HG03442 (cell line): Measurements from ENCODE around the gene PCDHGA12.

Source experiments
- ATAC-seq: cut with Tn5 transposase; IDR thresholded peaks from one replicate; pipeline ENCODE4 v1.9.1; 2021; ENCODE audit warnings: mild to moderate bottlenecking, moderate library complexity; ENCODE audit not compliant: unreplicated experiment

The PCDHGA12 gene

DNA sequence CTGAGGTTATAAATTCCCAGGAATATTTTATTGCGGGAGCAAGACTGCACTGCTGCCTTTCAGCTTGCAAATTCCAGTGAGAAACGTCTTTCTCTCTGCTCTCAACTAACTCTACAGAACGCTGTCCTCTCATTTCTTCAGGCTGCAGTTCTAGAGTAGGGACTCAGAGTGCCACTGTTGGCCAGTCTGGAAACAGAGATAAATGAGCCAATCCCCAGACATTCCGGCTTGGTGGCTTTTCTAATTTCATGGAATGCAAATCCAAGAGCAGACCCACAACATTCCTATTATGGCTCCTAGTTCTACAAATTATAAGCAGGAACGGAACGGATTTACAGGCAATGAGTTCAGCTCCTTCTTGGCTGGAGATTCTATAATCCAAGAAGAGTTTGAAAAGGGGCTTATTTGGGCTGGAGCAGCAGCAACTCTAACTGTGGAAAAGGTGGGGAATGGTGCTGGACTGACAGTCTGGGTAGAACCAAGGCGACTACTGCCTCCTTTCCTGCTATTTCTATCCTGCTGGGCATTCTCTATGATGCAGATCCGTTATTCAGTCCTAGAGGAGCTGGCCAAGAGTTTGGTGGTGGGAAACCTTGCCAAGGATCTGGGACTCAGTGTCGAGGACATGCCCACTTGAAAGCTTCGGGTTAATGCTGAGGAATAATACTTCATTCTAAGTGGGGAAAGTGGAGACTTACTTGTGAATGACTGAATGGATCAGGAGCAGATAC is 9.3 kb downstream of the PCDHGA12 start:
- ATAC-seq, result no peak

DNA sequence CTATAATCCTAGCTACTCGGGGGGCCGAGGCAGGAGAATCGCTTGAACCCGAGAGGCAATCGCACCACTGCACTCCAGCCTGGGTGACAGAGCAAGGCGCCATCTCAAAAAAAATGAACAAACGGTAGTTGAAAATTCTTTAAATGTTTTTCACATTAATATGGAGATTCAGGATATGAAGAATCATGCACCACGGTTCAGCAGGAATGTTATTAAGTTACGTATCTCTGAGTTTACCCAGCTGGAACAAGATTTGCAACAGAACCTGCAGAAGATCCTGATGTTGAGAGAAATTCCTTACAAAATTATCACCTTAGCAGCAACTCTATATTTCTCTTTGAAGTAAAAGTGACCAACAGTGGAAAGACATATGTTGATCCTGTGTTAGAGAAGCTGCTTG is 10.0 kb downstream of the PCDHGA12 start:
- ATAC-seq, result no peak

DNA sequence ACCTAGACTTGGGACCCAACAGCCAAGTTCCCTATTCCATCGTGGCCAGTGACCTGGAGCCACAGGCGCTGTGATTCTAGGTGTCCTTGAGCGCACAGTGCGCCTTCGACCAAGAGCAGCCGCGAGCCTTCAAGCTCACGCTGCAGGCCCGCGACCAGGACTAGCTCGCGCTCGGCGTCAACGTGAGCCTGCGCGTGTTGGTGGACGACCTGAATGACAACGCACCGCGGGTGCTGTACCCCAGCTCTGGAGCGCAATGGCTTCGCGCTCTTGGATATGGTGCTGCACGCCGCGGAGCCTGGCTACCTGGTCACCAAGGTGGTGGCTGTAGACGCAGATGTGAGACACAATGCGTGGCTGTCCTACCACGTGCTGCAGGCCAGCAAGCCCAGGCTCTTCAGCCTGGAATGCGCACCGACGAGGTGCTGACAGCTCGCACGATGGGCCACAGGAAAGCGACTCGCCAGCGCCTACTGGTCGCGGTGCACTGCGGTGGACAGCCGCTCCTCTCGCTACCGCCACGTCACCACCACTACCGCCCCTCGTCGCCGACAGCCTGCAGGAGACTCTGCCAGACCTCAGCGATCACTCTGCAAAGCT is 11.4 kb downstream of the PCDHGA12 start:
- ATAC-seq, result no peak

DNA sequence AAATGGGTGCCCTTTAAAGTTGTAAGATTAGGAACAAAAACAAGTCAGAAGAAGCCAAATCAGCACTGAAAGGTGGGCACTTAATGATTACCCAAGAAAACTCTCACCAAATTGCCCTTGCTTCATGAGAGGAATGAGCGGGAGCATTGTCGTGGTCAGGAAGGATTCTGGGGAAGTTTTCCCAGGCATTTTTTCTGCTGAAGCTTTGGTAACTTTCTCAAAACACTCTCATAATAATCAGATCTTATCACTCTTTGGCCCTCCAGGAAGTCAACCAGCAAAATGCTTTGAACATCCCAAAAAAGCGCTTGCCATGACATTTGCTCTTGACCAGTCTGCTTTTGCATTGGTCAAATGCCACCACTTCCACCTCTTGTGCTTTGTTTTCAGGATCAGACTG is 35.0 kb downstream of the PCDHGA12 start:
- no peak for ATAC-seq

DNA sequence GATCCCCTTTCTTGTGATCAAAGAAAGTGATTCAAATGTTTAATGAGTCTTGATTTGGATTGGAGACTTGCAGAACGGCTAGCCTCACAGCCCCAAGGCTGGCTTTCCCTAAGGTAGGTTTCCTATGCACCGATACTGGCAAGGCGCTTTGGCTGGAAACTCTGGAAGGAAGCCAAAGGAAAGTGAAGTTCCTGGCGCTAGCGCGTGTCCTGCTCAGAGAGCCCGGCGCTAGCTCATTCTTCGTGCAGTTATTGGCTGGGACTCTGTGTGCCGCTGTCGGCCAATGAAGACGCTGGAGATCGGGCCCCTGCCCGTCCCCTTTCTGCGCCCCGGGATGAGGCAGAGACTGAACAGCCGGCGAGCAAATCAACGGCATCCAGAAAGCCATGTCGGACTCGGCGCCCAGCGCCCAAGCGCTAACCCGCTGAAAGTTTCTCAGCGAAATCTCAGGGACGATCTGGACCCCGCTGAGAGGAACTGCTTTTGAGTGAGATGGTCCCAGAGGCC is 45.4 kb downstream of the PCDHGA12 start, which contains the start of gene PCDHGC3:
Gene PCDHGC3 (plus strand): TSS at position 342 of the 507 bp plus-strand sequence. CDS start 151 bp downstream, at position 493.
- ATAC-seq, result peak; percentile 97

DNA sequence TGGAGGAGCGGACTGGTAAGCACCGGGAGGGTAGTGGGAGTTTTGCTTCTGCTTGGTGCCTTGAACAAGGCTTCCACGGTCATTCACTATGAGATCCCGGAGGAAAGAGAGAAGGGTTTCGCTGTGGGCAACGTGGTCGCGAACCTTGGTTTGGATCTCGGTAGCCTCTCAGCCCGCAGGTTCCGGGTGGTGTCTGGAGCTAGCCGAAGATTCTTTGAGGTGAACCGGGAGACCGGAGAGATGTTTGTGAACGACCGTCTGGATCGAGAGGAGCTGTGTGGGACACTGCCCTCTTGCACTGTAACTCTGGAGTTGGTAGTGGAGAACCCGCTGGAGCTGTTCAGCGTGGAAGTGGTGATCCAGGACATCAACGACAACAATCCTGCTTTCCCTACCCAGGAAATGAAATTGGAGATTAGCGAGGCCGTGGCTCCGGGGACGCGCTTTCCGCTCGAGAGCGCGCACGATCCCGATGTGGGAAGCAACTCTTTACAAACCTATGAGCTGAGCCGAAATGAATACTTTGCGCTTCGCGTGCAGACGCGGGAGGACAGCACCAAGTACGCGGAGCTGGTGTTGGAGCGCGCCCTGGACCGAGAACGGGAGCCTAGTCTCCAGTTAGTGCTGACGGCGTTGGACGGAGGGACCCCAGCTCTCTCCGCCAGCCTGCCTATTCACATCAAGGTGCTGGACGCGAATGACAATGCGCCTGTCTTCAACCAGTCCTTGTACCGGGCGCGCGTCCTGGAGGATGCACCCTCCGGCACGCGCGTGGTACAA is 46.0 kb downstream of the PCDHGA12 start:
- peak; percentile 19 for ATAC-seq

DNA sequence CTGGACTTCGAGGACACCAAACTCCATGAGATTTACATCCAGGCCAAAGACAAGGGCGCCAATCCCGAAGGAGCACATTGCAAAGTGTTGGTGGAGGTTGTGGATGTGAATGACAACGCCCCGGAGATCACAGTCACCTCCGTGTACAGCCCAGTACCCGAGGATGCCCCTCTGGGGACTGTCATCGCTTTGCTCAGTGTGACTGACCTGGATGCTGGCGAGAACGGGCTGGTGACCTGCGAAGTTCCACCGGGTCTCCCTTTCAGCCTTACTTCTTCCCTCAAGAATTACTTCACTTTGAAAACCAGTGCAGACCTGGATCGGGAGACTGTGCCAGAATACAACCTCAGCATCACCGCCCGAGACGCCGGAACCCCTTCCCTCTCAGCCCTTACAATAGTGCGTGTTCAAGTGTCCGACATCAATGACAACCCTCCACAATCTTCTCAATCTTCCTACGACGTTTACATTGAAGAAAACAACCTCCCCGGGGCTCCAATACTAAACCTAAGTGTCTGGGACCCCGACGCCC is 46.8 kb downstream of the PCDHGA12 start:
- no peak for ATAC-seq

DNA sequence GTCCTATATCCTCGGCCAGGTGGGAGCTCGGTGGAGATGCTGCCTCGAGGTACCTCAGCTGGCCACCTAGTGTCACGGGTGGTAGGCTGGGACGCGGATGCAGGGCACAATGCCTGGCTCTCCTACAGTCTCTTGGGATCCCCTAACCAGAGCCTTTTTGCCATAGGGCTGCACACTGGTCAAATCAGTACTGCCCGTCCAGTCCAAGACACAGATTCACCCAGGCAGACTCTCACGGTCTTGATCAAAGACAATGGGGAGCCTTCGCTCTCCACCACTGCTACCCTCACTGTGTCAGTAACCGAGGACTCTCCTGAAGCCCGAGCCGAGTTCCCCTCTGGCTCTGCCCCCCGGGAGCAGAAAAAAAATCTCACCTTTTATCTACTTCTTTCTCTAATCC is 47.5 kb downstream of the PCDHGA12 start:
- no peak for ATAC-seq

DNA sequence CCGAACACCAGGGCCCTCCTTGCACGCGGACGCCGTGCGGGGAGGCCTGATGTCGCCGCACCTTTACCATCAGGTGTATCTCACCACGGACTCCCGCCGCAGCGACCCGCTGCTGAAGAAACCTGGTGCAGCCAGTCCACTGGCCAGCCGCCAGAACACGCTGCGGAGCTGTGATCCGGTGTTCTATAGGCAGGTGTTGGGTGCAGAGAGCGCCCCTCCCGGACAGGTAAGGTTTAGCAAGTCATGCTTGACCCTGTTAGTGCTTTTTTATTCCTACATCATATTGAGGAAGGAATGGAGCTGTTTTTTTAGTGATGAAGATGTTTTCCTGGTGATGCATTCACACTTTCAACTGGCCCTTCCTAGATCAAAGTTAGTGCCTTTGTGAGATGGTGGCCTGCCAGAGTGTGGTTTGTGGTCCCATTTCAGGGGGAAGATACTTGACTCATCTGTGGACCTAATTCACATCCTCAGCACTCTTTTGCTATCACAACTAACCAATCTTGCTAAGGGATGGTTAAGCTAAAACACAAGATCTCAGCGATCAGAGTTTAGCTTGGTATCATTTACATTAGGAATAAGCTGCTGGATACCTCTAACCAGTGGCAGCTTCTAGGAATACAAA is 48.1 kb downstream of the PCDHGA12 start:
- ATAC-seq, result no peak

DNA sequence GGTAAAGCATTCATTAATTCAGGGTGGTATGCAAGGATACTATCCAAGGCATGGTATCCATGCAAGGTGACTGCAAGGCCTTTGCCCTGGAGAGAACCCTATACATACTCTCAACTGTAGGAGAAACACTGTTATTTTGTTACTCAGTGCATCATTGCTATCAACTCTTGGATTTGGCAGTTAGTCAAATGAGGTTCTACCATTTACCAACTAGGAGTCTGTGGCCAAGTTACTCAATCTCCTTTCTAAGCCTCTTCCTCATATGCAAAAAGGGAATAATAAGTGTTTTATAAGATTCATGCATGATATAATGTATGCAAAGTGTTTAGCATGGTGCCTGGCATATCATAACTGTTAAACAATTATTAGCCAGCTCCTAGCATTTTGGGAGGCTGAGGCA is 49.5 kb downstream of the PCDHGA12 start:
- ATAC-seq, result no peak
